DOHH2 (cell line): ENCODE results near the gene TFAP2A.

Experiments used
- H3F3A ChIP-seq: fragments of 200-600 bp; sonication (generic), shearing (Covaris generic); 2 replicates; pipeline ENCODE4 v1.6.0; 2016; ENCODE audit warnings: antibody characterized with exemption, mild to moderate bottlenecking; ENCODE audit not compliant: control insufficient read depth, insufficient read depth
- H3K27ac ChIP-seq: fragments of 200-600 bp; sonication (generic); 2 replicates; pipeline ENCODE4 v1.5.1; 2014; ENCODE audit warnings: low read depth, mild to moderate bottlenecking, low read length, moderate library complexity
- H3K27me3 ChIP-seq: fragments of 200-600 bp; sonication (generic); 2 replicates; pipeline ENCODE4 v1.6.1; 2014; ENCODE audit warnings: mild to moderate bottlenecking, low read length, mixed read lengths; ENCODE audit not compliant: control insufficient read depth
- H3K36me3 ChIP-seq: fragments of 200-600 bp; sonication (generic); 2 replicates; pipeline ENCODE4 v1.6.1; 2014; ENCODE audit warnings: mild to moderate bottlenecking, low read length, moderate library complexity, mixed read lengths; ENCODE audit not compliant: control insufficient read depth
- H3K4me1 ChIP-seq: fragments of 200-600 bp; sonication (generic); 2 replicates; pipeline ENCODE4 v1.6.1; 2014; ENCODE audit warnings: mild to moderate bottlenecking, low read length, mixed read lengths; ENCODE audit not compliant: control insufficient read depth
- H3K4me2 ChIP-seq: fragments of 200-600 bp; sonication (generic); 2 replicates; pipeline ENCODE4 v1.6.0; 2014; ENCODE audit warnings: mild to moderate bottlenecking, low read length, moderate library complexity
- H3K4me3 ChIP-seq: fragments of 200-600 bp; sonication (generic); 2 replicates; pipeline ENCODE4 v1.5.1; 2014; ENCODE audit warnings: mild to moderate bottlenecking, low read length, mixed read lengths
- H3K79me2 ChIP-seq: fragments of 200-600 bp; sonication (generic); 2 replicates; pipeline ENCODE4 v1.6.1; 2014; ENCODE audit warnings: mild to moderate bottlenecking, low read length, mixed read lengths; ENCODE audit not compliant: control insufficient read depth
- H3K9me2 ChIP-seq: fragments of 200-600 bp; sonication (generic); replicated peaks from 2 replicates; pipeline ENCODE4 v1.6.1; 2014; ENCODE audit warnings: mild to moderate bottlenecking, low read length, mixed read lengths; ENCODE audit not compliant: control insufficient read depth
- H3K9me3 ChIP-seq: fragments of 200-600 bp; sonication (generic); 2 replicates; pipeline ENCODE4 v1.6.1; 2014; ENCODE audit warnings: antibody characterized with exemption, low read length, mixed read lengths; ENCODE audit not compliant: control insufficient read depth, insufficient read depth
- H4K20me1 ChIP-seq: fragments of 200-600 bp; sonication (generic); 2 replicates; pipeline ENCODE4 v1.6.0; 2014; ENCODE audit warnings: low read depth, mild to moderate bottlenecking, antibody characterized with exemption, low read length, moderate library complexity; ENCODE audit not compliant: control insufficient read depth, insufficient read depth
- EZH2phosphoT487 ChIP-seq: fragments of 200-600 bp; sonication (generic); IDR thresholded peaks from 2 replicates; pipeline ENCODE4 v1.6.1; 2017; ENCODE audit warnings: borderline replicate concordance, mild to moderate bottlenecking, antibody characterized with exemption, low read length, moderate library complexity, mixed read lengths
- TF ChIP-seq, protein P1 (sequence below): fragments of 200-600 bp; sonication (generic); IDR thresholded peaks from one replicate; pipeline ENCODE4 v1.5.1; 2014; ENCODE audit warnings: antibody characterized with exemption, mild to moderate bottlenecking, low read depth, low read length; ENCODE audit not compliant: poor library complexity, severe bottlenecking

TFAP2A gene

DNA sequence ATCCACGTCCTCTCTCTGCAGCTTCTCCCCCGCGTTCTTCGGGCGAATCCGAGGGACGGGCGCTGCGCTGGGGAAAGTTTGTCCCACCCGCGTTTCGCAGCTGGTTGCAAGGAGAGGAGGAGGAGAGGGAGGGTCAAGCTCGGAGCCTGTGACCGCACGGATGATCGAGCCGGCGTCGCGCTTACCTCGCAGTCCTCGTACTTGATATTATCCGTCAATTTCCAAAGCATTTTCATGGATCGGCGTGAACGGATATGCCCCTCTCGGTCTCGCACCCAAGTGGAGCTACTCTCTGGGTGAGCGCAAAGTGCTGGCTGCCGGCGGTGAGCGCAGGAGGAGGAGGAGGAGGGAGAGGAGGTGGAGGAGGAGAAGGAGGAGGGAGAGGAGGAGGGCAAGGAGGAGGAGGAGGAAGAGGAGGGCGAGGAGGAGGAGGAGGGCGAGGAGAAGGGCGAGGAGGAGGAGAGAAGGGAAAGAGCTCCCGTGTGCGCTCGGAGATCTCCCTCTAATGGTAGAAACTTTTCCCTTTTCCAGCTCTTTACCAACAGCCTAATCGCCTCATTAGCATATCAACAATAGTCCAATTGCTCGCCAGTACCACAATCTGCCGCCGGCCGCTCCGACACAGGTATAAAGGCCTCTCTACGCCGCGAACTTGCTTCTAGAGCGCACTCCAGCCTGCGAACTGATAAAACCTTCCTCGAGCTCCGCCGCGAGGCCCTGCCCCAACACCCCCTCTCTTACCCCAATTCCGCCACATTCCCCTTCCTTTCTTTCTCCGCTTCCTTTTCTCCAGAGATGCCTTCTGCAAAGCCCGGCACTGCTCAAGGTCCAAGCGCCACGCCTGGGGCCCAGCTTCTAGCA, at the start of gene TFAP2A:
Gene TFAP2A (minus strand): TSS at position 319 of the 861 bp plus-strand sequence. CDS start 83 bp downstream, at position 236.
- H3K27me3 ChIP-seq = peaks cover 63% of the 10 kb centered on the region
- TF ChIP-seq EZH2phosphoT487 = no peak
- TF ChIP-seq, protein P1, sequence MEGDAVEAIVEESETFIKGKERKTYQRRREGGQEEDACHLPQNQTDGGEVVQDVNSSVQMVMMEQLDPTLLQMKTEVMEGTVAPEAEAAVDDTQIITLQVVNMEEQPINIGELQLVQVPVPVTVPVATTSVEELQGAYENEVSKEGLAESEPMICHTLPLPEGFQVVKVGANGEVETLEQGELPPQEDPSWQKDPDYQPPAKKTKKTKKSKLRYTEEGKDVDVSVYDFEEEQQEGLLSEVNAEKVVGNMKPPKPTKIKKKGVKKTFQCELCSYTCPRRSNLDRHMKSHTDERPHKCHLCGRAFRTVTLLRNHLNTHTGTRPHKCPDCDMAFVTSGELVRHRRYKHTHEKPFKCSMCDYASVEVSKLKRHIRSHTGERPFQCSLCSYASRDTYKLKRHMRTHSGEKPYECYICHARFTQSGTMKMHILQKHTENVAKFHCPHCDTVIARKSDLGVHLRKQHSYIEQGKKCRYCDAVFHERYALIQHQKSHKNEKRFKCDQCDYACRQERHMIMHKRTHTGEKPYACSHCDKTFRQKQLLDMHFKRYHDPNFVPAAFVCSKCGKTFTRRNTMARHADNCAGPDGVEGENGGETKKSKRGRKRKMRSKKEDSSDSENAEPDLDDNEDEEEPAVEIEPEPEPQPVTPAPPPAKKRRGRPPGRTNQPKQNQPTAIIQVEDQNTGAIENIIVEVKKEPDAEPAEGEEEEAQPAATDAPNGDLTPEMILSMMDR = no peak
- H3K9me2 ChIP-seq = no peaks in the 10 kb centered on the region
- no peaks in the 10 kb centered on the region for H3F3A ChIP-seq
- H3K27ac ChIP-seq = no peak within 1 kb of the TSS
- no peaks in the 10 kb centered on the region for H3K79me2 ChIP-seq
- no peaks in the 10 kb centered on the region for H3K36me3 ChIP-seq
- no peaks in the 10 kb centered on the region for H4K20me1 ChIP-seq
- no peaks in the 10 kb centered on the region for H3K9me3 ChIP-seq
- no peak within 1 kb of the TSS for H3K4me3 ChIP-seq
- no peak within 1 kb of the TSS for H3K4me2 ChIP-seq
- peaks cover 11% of the 10 kb centered on the region for H3K4me1 ChIP-seq

DNA sequence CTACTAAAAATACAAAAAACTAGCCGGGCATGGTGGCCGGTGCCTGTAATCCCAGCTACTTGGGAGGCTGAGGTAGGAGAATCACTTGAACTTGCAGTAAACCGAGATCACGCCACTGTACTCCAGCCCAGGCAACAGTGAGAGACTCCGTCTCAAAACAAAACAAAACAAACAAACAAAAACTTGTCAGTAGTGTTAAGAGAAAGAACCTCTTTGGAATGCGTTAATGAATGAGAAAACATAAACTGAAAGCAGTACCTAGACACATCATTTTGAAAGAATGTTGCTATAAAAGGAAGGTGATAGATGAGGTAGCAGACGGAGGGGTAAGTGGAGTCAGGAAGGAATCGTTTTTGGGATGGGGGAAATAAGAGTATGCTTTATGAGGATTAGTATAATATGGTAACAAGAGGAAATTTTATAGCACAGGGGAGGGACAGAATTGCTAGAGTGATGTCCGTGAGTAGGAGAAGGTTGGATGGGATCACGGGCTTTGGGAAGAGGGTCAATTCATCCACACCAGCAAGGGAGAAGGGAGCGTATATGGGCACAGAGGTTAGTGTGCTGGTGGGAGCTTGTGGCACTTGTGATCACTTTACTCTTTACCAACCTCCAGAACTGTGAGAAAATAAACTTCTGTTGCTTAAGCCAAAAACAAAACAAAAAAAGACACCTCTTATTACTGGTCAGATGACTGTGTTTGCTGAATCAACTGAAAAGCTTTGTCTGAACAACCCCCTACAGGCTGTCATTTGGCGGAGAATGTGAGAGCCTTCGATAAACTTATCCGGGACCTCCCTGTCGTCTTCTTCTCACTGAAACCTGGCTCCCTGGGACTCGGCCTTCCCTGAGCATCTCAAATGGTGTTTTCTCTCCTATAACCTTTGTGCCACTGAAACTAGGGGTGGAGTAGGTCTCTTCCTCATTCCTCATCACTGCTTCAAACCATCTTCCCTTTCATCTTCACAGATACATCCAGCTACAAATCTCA, 48.9 kb upstream of the TFAP2A start:
- no peak overlapping the region for H3K4me2 ChIP-seq
- no peak overlapping the region for H3K27ac ChIP-seq
- no peak for TF ChIP-seq EZH2phosphoT487
- TF ChIP-seq, protein P1 = no peak
- no peak overlapping the region for H3K4me3 ChIP-seq
- H3K4me1 ChIP-seq = peaks cover 23% of the 10 kb centered on the region
- no peaks in the 10 kb centered on the region for H3F3A ChIP-seq
- no peaks in the 10 kb centered on the region for H4K20me1 ChIP-seq
- no peaks in the 10 kb centered on the region for H3K9me3 ChIP-seq
- H3K9me2 ChIP-seq = no peaks in the 10 kb centered on the region
- H3K27me3 ChIP-seq = no peaks in the 10 kb centered on the region
- no peaks in the 10 kb centered on the region for H3K79me2 ChIP-seq
- H3K36me3 ChIP-seq = no peaks in the 10 kb centered on the region

DNA sequence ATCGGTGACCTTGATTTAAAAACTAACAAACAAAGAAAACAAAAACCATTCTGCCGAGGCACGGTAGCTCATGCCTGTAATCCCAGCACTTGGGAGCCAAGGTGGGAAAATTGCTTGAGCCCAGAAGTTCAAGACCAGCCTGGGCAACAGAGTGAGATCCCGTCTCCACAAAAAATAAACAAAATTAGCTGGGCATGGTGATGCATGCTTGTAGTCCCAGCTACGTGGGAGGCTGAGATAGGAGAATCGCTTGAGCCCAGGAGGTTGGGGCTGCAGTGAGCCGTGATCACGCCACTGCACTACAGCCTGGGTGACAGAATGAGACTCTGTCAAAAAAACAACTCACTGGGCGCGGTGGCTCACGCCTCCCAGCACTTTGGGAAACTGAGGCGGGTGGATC, 48.2 kb upstream of the TFAP2A start:
- Histone ChIP-seq H3F3A (no peaks in the 10 kb centered on the region), H3K9me3 (no peaks in the 10 kb centered on the region), H3K4me1 (peaks cover 23% of the 10 kb centered on the region), H3K27ac (no peak overlapping the region), H3K27me3 (no peaks in the 10 kb centered on the region), H3K4me2 (no peak overlapping the region), H4K20me1 (no peaks in the 10 kb centered on the region), H3K36me3 (no peaks in the 10 kb centered on the region), H3K79me2 (no peaks in the 10 kb centered on the region), H3K9me2 (no peaks in the 10 kb centered on the region), H3K4me3 (no peak overlapping the region)
- no peak for TF ChIP-seq EZH2phosphoT487
- TF ChIP-seq, protein P1 = no peak
